ENCODE data around the gene ZFYVE28. TPM values are rescaled to one million over a fixed set of nuclear protein-coding genes. Genes with fewer than 3 reads are reported as not detected.

The ZFYVE28 gene
- total RNA-seq, 2 donors from 2014 or later = 6.6 to 30.2 TPM

DNA sequence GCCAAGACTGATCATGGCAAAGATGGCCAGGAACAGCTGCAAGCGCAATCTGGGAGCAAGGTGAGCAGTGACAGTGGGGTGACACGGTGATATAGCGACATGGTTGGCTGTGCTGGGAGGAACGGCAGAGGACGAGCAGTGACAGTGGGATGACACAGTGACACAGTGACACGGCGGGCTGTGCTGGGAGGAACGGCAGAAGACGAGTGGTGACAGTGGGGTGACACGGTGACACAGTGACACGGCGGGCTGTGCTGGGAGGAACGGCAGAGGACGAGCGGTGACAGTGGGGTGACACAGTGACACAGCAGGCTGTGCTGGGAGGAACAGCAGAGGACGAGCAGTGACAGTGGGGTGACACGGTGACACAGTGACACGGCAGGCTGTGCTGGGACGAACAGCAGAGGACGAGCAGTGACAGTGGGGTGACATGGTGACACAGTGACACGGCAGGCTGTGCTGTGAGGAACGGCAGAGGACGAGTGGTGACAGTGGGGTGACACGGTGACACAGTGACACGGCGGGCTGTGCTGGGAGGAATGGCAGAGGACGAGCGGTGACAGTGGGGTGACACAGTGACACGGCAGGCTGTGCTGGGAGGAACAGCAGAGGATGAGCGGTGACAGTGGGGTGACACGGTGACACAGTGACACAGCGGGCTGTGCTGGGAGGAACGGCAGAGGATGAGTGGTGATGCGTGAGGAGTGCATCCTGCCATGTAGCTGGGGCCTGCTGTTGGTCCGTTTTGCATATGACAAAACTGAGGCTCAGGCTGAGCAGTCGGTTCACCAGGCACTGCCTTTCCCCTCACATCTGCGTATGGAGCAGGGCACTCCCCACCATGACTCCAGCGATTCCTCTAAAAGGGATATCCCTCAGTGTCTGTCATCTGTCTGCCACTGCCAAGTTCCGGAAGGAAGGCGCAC lies 120.6 kb downstream of the ZFYVE28 start:
- Histone ChIP-seq H3K4me1 (replicated peaks) (no peaks in the 10 kb centered on the region), H3K27me3 (replicated peaks; ENCODE audit: insufficient read depth) (no peaks in the 10 kb centered on the region), H3K27ac (no peak overlapping the region), H3K36me3 (no peaks in the 10 kb centered on the region), H3K9me3 (no peaks in the 10 kb centered on the region), H3K4me3 (no peak overlapping the region)
- no peak for TF ChIP-seq POLR2A (IDR thresholded peaks at IDR 0.05)
- no peak for TF ChIP-seq POLR2AphosphoS5 (IDR thresholded peaks at IDR 0.05)
- TF ChIP-seq, protein P1, sequence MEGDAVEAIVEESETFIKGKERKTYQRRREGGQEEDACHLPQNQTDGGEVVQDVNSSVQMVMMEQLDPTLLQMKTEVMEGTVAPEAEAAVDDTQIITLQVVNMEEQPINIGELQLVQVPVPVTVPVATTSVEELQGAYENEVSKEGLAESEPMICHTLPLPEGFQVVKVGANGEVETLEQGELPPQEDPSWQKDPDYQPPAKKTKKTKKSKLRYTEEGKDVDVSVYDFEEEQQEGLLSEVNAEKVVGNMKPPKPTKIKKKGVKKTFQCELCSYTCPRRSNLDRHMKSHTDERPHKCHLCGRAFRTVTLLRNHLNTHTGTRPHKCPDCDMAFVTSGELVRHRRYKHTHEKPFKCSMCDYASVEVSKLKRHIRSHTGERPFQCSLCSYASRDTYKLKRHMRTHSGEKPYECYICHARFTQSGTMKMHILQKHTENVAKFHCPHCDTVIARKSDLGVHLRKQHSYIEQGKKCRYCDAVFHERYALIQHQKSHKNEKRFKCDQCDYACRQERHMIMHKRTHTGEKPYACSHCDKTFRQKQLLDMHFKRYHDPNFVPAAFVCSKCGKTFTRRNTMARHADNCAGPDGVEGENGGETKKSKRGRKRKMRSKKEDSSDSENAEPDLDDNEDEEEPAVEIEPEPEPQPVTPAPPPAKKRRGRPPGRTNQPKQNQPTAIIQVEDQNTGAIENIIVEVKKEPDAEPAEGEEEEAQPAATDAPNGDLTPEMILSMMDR (IDR thresholded peaks at IDR 0.05) = no peak
- WGBS = 89% methylated on average over 40 of the region's 40 CpGs
- no peak for DNase-seq (ENCODE audit: low spot score)
- intact Hi-C loops (cut with DNase I) = no loop called here

GRCh38 chr4:2296631-2297601 lies 121.5 kb downstream of the ZFYVE28 start:
- Histone ChIP-seq H3K36me3 (no peaks in the 10 kb centered on the region), H3K4me3 (no peak overlapping the region), H3K27ac (no peak overlapping the region), H3K4me1 (replicated peaks) (no peaks in the 10 kb centered on the region), H3K27me3 (replicated peaks; ENCODE audit: insufficient read depth) (no peaks in the 10 kb centered on the region), H3K9me3 (no peaks in the 10 kb centered on the region)
- DNase-seq (ENCODE audit: low spot score) = no peak
- WGBS = 87% methylated on average over 36 of the region's 37 CpGs
- intact Hi-C loops (cut with DNase I) = no loop called here
- no peak for TF ChIP-seq POLR2A (IDR thresholded peaks at IDR 0.05)
- TF ChIP-seq, protein P1 (IDR thresholded peaks at IDR 0.05) = no peak
- TF ChIP-seq POLR2AphosphoS5 (IDR thresholded peaks at IDR 0.05) = no peak

GRCh38 chr4:2295900-2296442 lies 122.5 kb downstream of the ZFYVE28 start:
- DNase-seq (ENCODE audit: low spot score) = no peak
- TF ChIP-seq POLR2AphosphoS5 (IDR thresholded peaks at IDR 0.05) (no peak), POLR2A (IDR thresholded peaks at IDR 0.05) (no peak)
- TF ChIP-seq, protein P1 (IDR thresholded peaks at IDR 0.05) = no peak
- Histone ChIP-seq H3K27me3 (replicated peaks; ENCODE audit: insufficient read depth) (no peaks in the 10 kb centered on the region), H3K4me3 (no peak overlapping the region), H3K4me1 (replicated peaks) (no peaks in the 10 kb centered on the region), H3K36me3 (no peaks in the 10 kb centered on the region), H3K9me3 (no peaks in the 10 kb centered on the region), H3K27ac (no peak overlapping the region)
- intact Hi-C loops (cut with DNase I) = no loop called here
- 97% methylated on average over 14 of the region's 14 CpGs for WGBS

DNA sequence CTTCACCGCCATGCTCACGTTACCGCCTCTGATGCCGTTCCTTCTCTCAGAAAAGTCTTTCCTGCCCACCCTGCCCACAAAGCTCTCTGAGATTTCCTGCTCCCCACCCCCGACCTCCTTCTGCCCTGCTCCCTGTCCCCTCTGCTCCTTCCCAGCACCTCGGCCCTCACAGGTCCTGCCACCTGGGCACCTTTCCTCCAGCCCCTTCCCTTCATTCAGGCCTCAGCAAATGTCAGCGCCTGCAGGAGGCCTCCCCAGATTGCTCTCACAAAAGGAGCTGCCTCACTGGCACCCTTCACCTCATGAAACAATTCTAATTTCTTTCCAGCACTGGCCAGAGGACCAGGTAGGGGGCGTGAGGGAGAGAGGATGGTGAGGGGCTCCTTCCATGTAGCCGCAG lies 122.9 kb downstream of the ZFYVE28 start:
- TF ChIP-seq, protein P1 (IDR thresholded peaks at IDR 0.05) = no peak
- no peak for TF ChIP-seq POLR2AphosphoS5 (IDR thresholded peaks at IDR 0.05)
- no peak for TF ChIP-seq POLR2A (IDR thresholded peaks at IDR 0.05)
- H3K36me3 ChIP-seq = no peaks in the 10 kb centered on the region
- H3K4me3 ChIP-seq = no peak overlapping the region
- intact Hi-C loops (cut with DNase I) = no loop called here
- no peaks in the 10 kb centered on the region for H3K4me1 ChIP-seq (replicated peaks)
- DNase-seq (ENCODE audit: low spot score) = no peak
- 91% methylated on average over 9 of the region's 9 CpGs for WGBS
- no peaks in the 10 kb centered on the region for H3K9me3 ChIP-seq
- no peak overlapping the region for H3K27ac ChIP-seq
- no peaks in the 10 kb centered on the region for H3K27me3 ChIP-seq (replicated peaks; ENCODE audit: insufficient read depth)
